Suprapubic skin (tissue), 4 donors: ENCODE results near the gene ERMN.

ENCODE experiments used
- EP300 ChIP-seq: sonication (generic); formaldehyde crosslinking; IDR thresholded peaks from one replicate; pipeline ENCODE4 v1.6.1; 2017; ENCODE audit warnings: antibody characterized with exemption
- POLR2A ChIP-seq, 2 donors: fragments of 450-650 bp; IDR thresholded peaks; one replicate each; pipeline ENCODE4 v1.6.1; 2017; ENCODE audit warnings: antibody characterized with exemption in 2 of 2, mild to moderate bottlenecking in 2 of 2, moderate library complexity in 2 of 2
- POLR2AphosphoS5 ChIP-seq, 3 donors: sonication (generic); formaldehyde crosslinking; IDR thresholded peaks; one replicate each; pipeline ENCODE4 v1.6.1; 2017; ENCODE audit warnings: antibody characterized with exemption in 3 of 3
- TF ChIP-seq, protein P1 (sequence below), 2 donors: fragments of 200-600 bp in 1 of 2; fragments of 450-650 bp in 1 of 2; sonication (generic) in 1 of 2; IDR thresholded peaks; one replicate each; pipeline ENCODE4 v1.5.1; 2016 to 2019; ENCODE audit warnings: antibody characterized with exemption in 2 of 2, mild to moderate bottlenecking in 1 of 2, moderate library complexity in 1 of 2

DNA sequence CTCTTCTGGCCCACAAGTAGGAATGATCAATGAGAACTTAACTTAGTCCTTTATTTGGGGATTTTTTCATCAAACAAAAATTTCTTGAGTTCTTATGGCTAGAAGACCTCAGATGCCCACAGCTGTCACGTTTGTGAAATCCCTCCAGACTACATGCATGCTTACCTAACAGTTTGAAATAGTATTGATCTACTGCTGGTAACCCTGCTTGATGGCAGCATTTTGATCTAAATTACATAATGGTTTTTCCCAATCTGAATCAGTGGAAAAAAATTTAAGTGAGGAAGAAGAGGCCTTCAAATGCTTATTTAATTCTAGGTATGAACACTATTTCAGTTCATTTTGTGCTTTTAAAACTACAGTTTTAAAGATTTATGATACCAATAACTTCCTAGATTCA is 13.9 kb downstream of the ERMN start:
- TF ChIP-seq, protein P1, sequence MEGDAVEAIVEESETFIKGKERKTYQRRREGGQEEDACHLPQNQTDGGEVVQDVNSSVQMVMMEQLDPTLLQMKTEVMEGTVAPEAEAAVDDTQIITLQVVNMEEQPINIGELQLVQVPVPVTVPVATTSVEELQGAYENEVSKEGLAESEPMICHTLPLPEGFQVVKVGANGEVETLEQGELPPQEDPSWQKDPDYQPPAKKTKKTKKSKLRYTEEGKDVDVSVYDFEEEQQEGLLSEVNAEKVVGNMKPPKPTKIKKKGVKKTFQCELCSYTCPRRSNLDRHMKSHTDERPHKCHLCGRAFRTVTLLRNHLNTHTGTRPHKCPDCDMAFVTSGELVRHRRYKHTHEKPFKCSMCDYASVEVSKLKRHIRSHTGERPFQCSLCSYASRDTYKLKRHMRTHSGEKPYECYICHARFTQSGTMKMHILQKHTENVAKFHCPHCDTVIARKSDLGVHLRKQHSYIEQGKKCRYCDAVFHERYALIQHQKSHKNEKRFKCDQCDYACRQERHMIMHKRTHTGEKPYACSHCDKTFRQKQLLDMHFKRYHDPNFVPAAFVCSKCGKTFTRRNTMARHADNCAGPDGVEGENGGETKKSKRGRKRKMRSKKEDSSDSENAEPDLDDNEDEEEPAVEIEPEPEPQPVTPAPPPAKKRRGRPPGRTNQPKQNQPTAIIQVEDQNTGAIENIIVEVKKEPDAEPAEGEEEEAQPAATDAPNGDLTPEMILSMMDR (IDR thresholded peaks at IDR 0.05): no peak
- TF ChIP-seq POLR2A (IDR thresholded peaks at IDR 0.05): no peak
- TF ChIP-seq EP300: no peak
- TF ChIP-seq POLR2AphosphoS5 (IDR thresholded peaks at IDR 0.05): no peak
